Mammary epithelial cell (primary cell): ENCODE measurements around the gene TNFAIP8.

Experiments used
- CTCF ChIP-seq, 2 donors: IDR thresholded peaks in 1 of 2; conservative IDR thresholded peaks in 1 of 2; 2 replicates each; pipeline ENCODE4 v1.5.1; 2011 to 2012; ENCODE audit warnings: inconsistent platforms in 2 of 2, low read length in 2 of 2, mild to moderate bottlenecking in 2 of 2, control low read depth in 1 of 2, low read depth in 1 of 2; ENCODE audit not compliant: insufficient read depth in 1 of 2; ENCODE audit errors: extremely low read depth in 1 of 2
- EZH2 ChIP-seq: IDR thresholded peaks from 2 replicates; pipeline ENCODE4 v1.6.1; 2012; ENCODE audit warnings: low read length, inconsistent platforms, borderline replicate concordance

GRCh38 chr5:119339344-119339743, 16.5 kb upstream of the TNFAIP8 start:
- TF ChIP-seq CTCF (conservative IDR thresholded peaks at IDR 0.05 in 1 of 2, IDR thresholded peaks at IDR 0.05 in 1 of 2; ENCODE audit: extremely low read depth in 1 of 2, insufficient read depth in 1 of 2, low read depth in 1 of 2, low read length in 2 of 2): no peak
- no peak for TF ChIP-seq EZH2
